Spleen (tissue), 11 donors: ENCODE results near the gene PIGU. TPM values are rescaled to one million over a fixed set of nuclear protein-coding genes. Genes with fewer than 3 reads are reported as not detected.

ENCODE experiments used
- DNase-seq: peaks from one replicate; pipeline ENCODE4 v3.0.0-alpha.2; 2020
- H3K27ac ChIP-seq, 8 donors: fragments of 200-600 bp; sonication (generic) in 7 of 8; 1 replicate in 4 of 8; 2 replicates in 4 of 8; pipeline versions ENCODE4 v1.5.0 to v1.8.0; 2016 to 2021; ENCODE audit warnings: inconsistent platforms in 4 of 8, mild to moderate bottlenecking in 4 of 8, moderate library complexity in 1 of 8
- H3K27me3 ChIP-seq, 7 donors: fragments of 200-600 bp; sonication (generic) in 6 of 7; replicated peaks in 1 of 7; 1 replicate in 4 of 7; 2 replicates in 3 of 7; pipeline versions ENCODE4 v1.5.0 to v1.8.0; 2016 to 2021; ENCODE audit warnings: inconsistent platforms in 3 of 7, mild to moderate bottlenecking in 1 of 7
- H3K36me3 ChIP-seq, 6 donors: fragments of 200-600 bp; sonication (generic) in 5 of 6; 1 replicate in 4 of 6; 2 replicates in 2 of 6; pipeline versions ENCODE4 v1.5.0 to v1.8.0; 2016 to 2021; ENCODE audit warnings: inconsistent platforms in 2 of 6
- H3K4me1 ChIP-seq, 6 donors: fragments of 200-600 bp; sonication (generic) in 5 of 6; 1 replicate in 3 of 6; 2 replicates in 3 of 6; pipeline versions ENCODE4 v1.5.0 to v1.8.0; 2016 to 2021; ENCODE audit warnings: inconsistent platforms in 3 of 6
- H3K4me3 ChIP-seq, 8 donors: fragments of 200-600 bp; sonication (generic) in 7 of 8; 1 replicate in 4 of 8; 2 replicates in 4 of 8; pipeline versions ENCODE4 v1.5.0 to v1.8.0; 2016 to 2021; ENCODE audit warnings: inconsistent platforms in 4 of 8, mild to moderate bottlenecking in 4 of 8, moderate library complexity in 2 of 8
- H3K9me3 ChIP-seq, 8 donors: fragments of 200-600 bp; sonication (generic) in 7 of 8; 1 replicate in 4 of 8; 2 replicates in 4 of 8; pipeline versions ENCODE4 v1.5.0 to v1.8.0; 2016 to 2021; ENCODE audit warnings: inconsistent platforms in 4 of 8
- CTCF ChIP-seq, 11 experiments: fragments of 200-600 bp in 7 of 11; fragments of 450-650 bp in 4 of 11; sonication (generic) in 4 of 11; IDR thresholded peaks in 8 of 11; conservative IDR thresholded peaks in 3 of 11; 1 replicate in 7 of 11; 2 replicates in 4 of 11; pipeline versions ENCODE4 v1.4.0 to v1.8.0; 2016 to 2021; ENCODE audit warnings: antibody characterized with exemption in 11 of 11, inconsistent platforms in 4 of 11, mild to moderate bottlenecking in 1 of 11
- POLR2A ChIP-seq, 3 donors: fragments of 450-650 bp; IDR thresholded peaks; one replicate each; pipeline ENCODE4 v1.5.1; 2017; ENCODE audit warnings: antibody characterized with exemption in 3 of 3, mild to moderate bottlenecking in 1 of 3
- POLR2AphosphoS5 ChIP-seq, 3 donors: sonication (generic); formaldehyde crosslinking; IDR thresholded peaks; one replicate each; pipeline ENCODE4 v1.5.1; 2017; ENCODE audit warnings: antibody characterized with exemption in 3 of 3
- WGBS, 5 donors: extraction: QIAGEN DNeasy Blood & Tissue Kit in 3 of 5; methylation state at CpG; one replicate each; pipeline versions ENCODE4 v1.1.5 to v1.1.7; 2013 to 2018; 5-methylcytosine and 5-hydroxymethylcytosine counted together
- intact Hi-C: fragments of 100-400 bp; cut with DNase I; formaldehyde crosslinking; loops from one replicate; pipeline ENCODE4 v1.15.0; 2023; ENCODE audit warnings: low total_unique reads
- polyA plus RNA-seq, 3 donors: library from polyadenylated mRNA; stranded (reverse); fragments of 200-250 nt; gene quantifications; one replicate each; pipeline ENCODE4 v1.2.1, GENCODE V29; 2013
- total RNA-seq, 7 donors: library from RNA; depleted of rRNA in 3 of 7; stranded (reverse); fragments of >200 nt in 3 of 7; fragmentation: NEBNext Ultra II Directional in 4 of 7; extraction: Animal tissue kit (Norgen Biotek cat#: 25700) in 4 of 7; gene quantifications; one replicate each; pipeline versions ENCODE4 v1.1.0 to v1.2.1, GENCODE V29; 2016 to 2021
- donor health status: healthy with polysubstance abuse.
- donor health status: DM: no; HTN: no; CAD: no; lungs with moderate emphysema.
- donor health status: DM: no; HTN: no; CAD: no.
- donor health status: Bipolar disorder and iron deficiency.
- donor health status: healthy.
- donor health status: DM: no; HTN: no; CAD: no.
- donor health status: DM: yes; HTN: yes; CAD: no.

PIGU gene
- total and polyA plus RNA-seq, 10 donors, result 10.0 to 20.4 (median 14.5) TPM

GRCh38 chr20:34693414-34693813 lies 16.5 kb upstream of the PIGU start:
- peaks cover 0 to 5% (median 0%) of the 10 kb centered on the region in 6 donors for H3K4me1 ChIP-seq
- DNase-seq, result no peak
- H3K36me3 ChIP-seq, result no peaks in the 10 kb centered on the region
- intact Hi-C loops, result no loop called here
- TF ChIP-seq POLR2A (IDR thresholded peaks at IDR 0.05), result no peak
- TF ChIP-seq POLR2AphosphoS5 (IDR thresholded peaks at IDR 0.05), result no peak
- no peaks in the 10 kb centered on the region for H3K9me3 ChIP-seq
- H3K27me3 ChIP-seq, result no peaks in the 10 kb centered on the region
- H3K27ac ChIP-seq, result no peak overlapping the region
- 56 to 81% (median 72%) methylated on average over 4 of the region's 4 CpGs for WGBS, 5 donors
- no peak overlapping the region for H3K4me3 ChIP-seq

- no peak overlapping the region for H3K27ac ChIP-seq
- DNase-seq, result no peak
- no peaks in the 10 kb centered on the region for H3K36me3 ChIP-seq
- H3K9me3 ChIP-seq, result no peaks in the 10 kb centered on the region
- intact Hi-C loops, result no loop called here
- peaks cover 0 to 5% (median 0%) of the 10 kb centered on the region in 6 donors for H3K4me1 ChIP-seq
- TF ChIP-seq POLR2A (IDR thresholded peaks at IDR 0.05) (no peak), POLR2AphosphoS5 (IDR thresholded peaks at IDR 0.05) (no peak)
- no peak overlapping the region for H3K4me3 ChIP-seq
- 76 to 87% (median 86%) methylated on average over 3 of the region's 3 CpGs for WGBS, 5 donors
- no peaks in the 10 kb centered on the region for H3K27me3 ChIP-seq
Observed at GRCh38 chr20:34691838-34692237, 14.9 kb upstream of the PIGU start.

- intact Hi-C loops, result no loop called here
- Histone ChIP-seq H3K27ac (peak overlapping the region in 2 of 8 donors; percentile 13 to 23), H3K4me3 (no peak overlapping the region)
Observed at GRCh38 chr20:34689486-34689885, 12.6 kb upstream of the PIGU start.

GRCh38 chr20:34683667-34684066 lies 6.8 kb upstream of the PIGU start:
- 92 to 98% (median 96%) methylated on average over 3 of the region's 3 CpGs for WGBS, 5 donors
- intact Hi-C loops, result no loop called here

More at GRCh38 chr20:34689486-34689885, 12.6 kb upstream of the PIGU start:
- Histone ChIP-seq H3K9me3 (no peaks in the 10 kb centered on the region), H3K4me1 (peaks cover 0 to 5% (median 0%) of the 10 kb centered on the region in 6 donors), H3K36me3 (no peaks in the 10 kb centered on the region), H3K27me3 (no peaks in the 10 kb centered on the region)
- 61 to 90% (median 81%) methylated on average over 2 of the region's 2 CpGs for WGBS, 5 donors
- no peak for DNase-seq
- TF ChIP-seq POLR2AphosphoS5 (IDR thresholded peaks at IDR 0.05), result no peak
- no peak for TF ChIP-seq CTCF (IDR thresholded peaks at IDR 0.05 in 8 of 11, conservative IDR thresholded peaks at IDR 0.05 in 3 of 11)
- TF ChIP-seq POLR2A (IDR thresholded peaks at IDR 0.05), result no peak

More at GRCh38 chr20:34683667-34684066, 6.8 kb upstream of the PIGU start:
- Histone ChIP-seq H3K27me3 (no peaks in the 10 kb centered on the region), H3K4me3 (no peak overlapping the region), H3K27ac (no peak overlapping the region), H3K4me1 (no peaks in the 10 kb centered on the region), H3K36me3 (no peaks in the 10 kb centered on the region), H3K9me3 (no peaks in the 10 kb centered on the region)
- TF ChIP-seq POLR2AphosphoS5 (IDR thresholded peaks at IDR 0.05) (no peak), CTCF (IDR thresholded peaks at IDR 0.05 in 8 of 11, conservative IDR thresholded peaks at IDR 0.05 in 3 of 11) (no peak), POLR2A (IDR thresholded peaks at IDR 0.05) (no peak)
- no peak for DNase-seq
